ENCODE data around the gene PCDH9. TPM values are rescaled to one million over a fixed set of nuclear protein-coding genes. Genes with fewer than 3 reads are reported as not detected.
A peak's percentile ranks its signal among the peaks of the same experiment; 100 is the strongest.
"Not testable (repeated sequence)": the region's sequence is repeated elsewhere in the genome, so short reads cannot be mapped to it uniquely, and the experiment has no call there.

The PCDH9 gene
- total RNA-seq, 1 experiment from 2014 or later: 7.7 TPM

- DNase-seq (ENCODE audit: low spot score): no peak
Observed at GRCh38 chr13:67130444-67130843, 99.7 kb downstream of the PCDH9 start.

GRCh38 chr13:67128136-67128535, 102.0 kb downstream of the PCDH9 start:
- no peak for DNase-seq (ENCODE audit: low spot score)

- DNase-seq (ENCODE audit: low spot score): no peak
Observed at GRCh38 chr13:67125681-67126080, 104.5 kb downstream of the PCDH9 start.

- no peak for DNase-seq (ENCODE audit: low spot score)
Observed at GRCh38 chr13:67123165-67123564, 107.0 kb downstream of the PCDH9 start.

GRCh38 chr13:67122251-67122650, 107.9 kb downstream of the PCDH9 start:
- DNase-seq (ENCODE audit: low spot score): no peak

- DNase-seq (ENCODE audit: low spot score): peak; percentile 11
Observed at GRCh38 chr13:67120872-67121531, 109.1 kb downstream of the PCDH9 start.

- peak; percentile 64 for DNase-seq (ENCODE audit: low spot score)
Observed at GRCh38 chr13:67119481-67119894, 110.6 kb downstream of the PCDH9 start.

GRCh38 chr13:67118277-67118676, 111.9 kb downstream of the PCDH9 start:
- no peak for DNase-seq (ENCODE audit: low spot score)

- DNase-seq (ENCODE audit: low spot score): no peak
Observed at GRCh38 chr13:67117010-67117550, 113.1 kb downstream of the PCDH9 start.

GRCh38 chr13:67107979-67108378, 122.2 kb downstream of the PCDH9 start:
- no peak for DNase-seq (ENCODE audit: low spot score)

- DNase-seq (ENCODE audit: low spot score): no peak
Observed at GRCh38 chr13:67106502-67107057, 123.6 kb downstream of the PCDH9 start.

- DNase-seq (ENCODE audit: low spot score): no peak
Observed at GRCh38 chr13:67101730-67102467, 128.2 kb downstream of the PCDH9 start.

GRCh38 chr13:67100730-67101129, 129.4 kb downstream of the PCDH9 start:
- DNase-seq (ENCODE audit: low spot score): no peak

GRCh38 chr13:67099494-67099893, 130.6 kb downstream of the PCDH9 start:
- DNase-seq (ENCODE audit: low spot score): no peak

GRCh38 chr13:67097892-67098452, 132.2 kb downstream of the PCDH9 start:
- no peak for DNase-seq (ENCODE audit: low spot score)

GRCh38 chr13:67096893-67097292, 133.2 kb downstream of the PCDH9 start:
- not testable (repeated sequence) for DNase-seq (ENCODE audit: low spot score)

- DNase-seq (ENCODE audit: low spot score): no peak
Observed at GRCh38 chr13:67096418-67096817, 133.7 kb downstream of the PCDH9 start.

- no peak for DNase-seq (ENCODE audit: low spot score)
Observed at GRCh38 chr13:67095621-67096020, 134.5 kb downstream of the PCDH9 start.

GRCh38 chr13:67094952-67095351, 135.2 kb downstream of the PCDH9 start:
- no peak for DNase-seq (ENCODE audit: low spot score)

GRCh38 chr13:67094078-67094477, 136.1 kb downstream of the PCDH9 start:
- no peak for DNase-seq (ENCODE audit: low spot score)

GRCh38 chr13:67091603-67092002, 138.5 kb downstream of the PCDH9 start:
- no peak for DNase-seq (ENCODE audit: low spot score)

GRCh38 chr13:67090856-67091255, 139.3 kb downstream of the PCDH9 start:
- DNase-seq (ENCODE audit: low spot score): no peak
